GM10266 (cell line): Measurements from ENCODE around the gene CEBPE.
A peak's percentile ranks its signal among the peaks of the same experiment; 100 is the strongest.

Experiments
- DNase-seq: peaks from one replicate; pipeline ENCODE4 v3.0.0; 2012; ENCODE audit errors: extremely low spot score
- TF ChIP-seq, protein P1 (sequence below): IDR thresholded peaks from 2 replicates; pipeline ENCODE4 v1.5.1; 2012; ENCODE audit warnings: mild to moderate bottlenecking, low read depth; ENCODE audit not compliant: control insufficient read depth, insufficient read depth; ENCODE audit errors: missing control alignments

Gene CEBPE

DNA sequence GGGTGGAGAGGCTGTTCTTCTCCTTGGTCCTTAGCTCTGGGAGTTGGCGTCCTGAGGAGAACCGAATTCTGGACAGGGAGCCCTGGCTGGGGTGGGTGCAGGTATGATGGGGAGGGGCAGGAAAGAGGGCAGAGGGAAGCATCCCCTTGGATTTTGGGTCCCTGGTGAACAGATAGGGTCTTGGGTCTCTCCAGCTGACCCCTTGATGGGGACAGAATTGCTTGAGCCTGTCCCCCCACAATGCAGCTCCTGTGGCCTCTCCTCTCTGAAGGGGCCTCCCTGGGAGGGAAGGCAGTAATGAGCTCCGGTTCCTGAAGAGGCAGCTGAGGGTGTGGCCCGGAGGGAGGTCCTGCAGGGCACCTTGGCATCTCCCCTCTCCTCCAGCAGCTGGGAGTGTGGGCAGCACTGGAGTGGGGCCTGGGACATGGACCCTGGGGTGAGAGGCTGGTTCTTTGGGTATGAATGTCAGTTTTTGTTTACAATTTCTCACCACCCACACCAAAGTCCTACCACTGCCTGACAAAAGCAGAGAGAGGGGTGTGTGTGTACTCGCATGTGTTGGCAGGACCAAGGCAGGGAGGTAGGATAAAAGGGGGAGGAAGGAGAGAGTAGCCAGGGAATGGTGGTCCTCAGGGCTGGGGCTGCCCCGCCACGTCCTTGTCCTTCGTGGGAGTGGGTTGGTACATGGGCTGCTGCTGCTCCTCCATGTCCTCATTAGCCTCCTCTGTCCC, 7.7 kb upstream of the CEBPE start:
- no peak for DNase-seq
- TF ChIP-seq, protein P1, sequence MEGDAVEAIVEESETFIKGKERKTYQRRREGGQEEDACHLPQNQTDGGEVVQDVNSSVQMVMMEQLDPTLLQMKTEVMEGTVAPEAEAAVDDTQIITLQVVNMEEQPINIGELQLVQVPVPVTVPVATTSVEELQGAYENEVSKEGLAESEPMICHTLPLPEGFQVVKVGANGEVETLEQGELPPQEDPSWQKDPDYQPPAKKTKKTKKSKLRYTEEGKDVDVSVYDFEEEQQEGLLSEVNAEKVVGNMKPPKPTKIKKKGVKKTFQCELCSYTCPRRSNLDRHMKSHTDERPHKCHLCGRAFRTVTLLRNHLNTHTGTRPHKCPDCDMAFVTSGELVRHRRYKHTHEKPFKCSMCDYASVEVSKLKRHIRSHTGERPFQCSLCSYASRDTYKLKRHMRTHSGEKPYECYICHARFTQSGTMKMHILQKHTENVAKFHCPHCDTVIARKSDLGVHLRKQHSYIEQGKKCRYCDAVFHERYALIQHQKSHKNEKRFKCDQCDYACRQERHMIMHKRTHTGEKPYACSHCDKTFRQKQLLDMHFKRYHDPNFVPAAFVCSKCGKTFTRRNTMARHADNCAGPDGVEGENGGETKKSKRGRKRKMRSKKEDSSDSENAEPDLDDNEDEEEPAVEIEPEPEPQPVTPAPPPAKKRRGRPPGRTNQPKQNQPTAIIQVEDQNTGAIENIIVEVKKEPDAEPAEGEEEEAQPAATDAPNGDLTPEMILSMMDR, result no peak

DNA sequence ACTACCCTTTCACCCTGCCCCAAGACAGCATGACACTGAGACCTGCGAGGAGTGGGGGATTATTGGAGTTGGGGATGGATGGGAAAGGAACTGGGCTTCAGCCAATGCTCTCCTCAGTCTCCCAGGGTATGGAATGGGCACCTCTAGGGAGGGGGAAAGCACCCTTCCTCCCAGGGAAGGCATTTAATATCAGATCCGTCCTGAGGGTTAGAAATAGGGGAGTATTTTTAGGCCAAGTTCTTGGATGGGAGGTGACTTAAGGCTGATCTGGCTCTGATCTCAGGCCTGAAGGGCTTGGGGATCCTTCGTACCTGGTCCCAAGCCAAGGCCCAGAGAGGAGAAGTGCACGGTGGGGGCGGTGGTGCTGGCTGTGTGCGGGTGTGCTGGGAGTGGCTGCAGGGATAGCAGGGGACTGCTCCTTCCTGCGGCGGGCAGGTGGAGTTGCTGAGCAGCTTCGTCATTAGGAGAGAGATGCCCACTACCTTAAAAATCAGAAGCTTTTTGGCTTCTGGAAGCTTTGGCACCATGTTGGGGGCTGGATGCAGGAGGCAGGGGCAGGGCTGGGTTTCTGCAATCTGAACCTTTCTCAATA, 7.0 kb upstream of the CEBPE start:
- DNase-seq, result no peak
- TF ChIP-seq, protein P1, result no peak

DNA sequence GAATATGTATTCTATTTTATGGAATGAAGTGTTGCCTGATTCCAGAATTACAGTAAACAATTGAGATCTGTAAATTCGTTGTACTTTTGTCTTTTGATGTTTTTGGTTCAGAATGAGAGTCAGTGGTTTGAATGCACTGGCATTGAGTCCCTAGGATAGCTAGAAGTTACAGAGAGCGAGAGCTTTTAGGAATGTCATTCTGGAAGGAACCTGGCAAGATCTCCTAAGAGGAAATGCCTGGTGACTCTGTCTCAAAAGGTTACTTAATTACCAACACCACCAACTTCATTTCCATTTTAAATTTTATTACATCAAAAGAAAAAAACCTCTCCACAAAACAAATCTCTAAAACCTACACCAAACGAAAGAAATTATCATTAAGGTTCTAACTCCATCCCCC, 6.0 kb upstream of the CEBPE start:
- TF ChIP-seq, protein P1, result no peak
- no peak for DNase-seq

GRCh38 chr14:23124337-23124954, 5.4 kb upstream of the CEBPE start:
- DNase-seq, result no peak
- TF ChIP-seq, protein P1, result no peak

- DNase-seq, result no peak
- TF ChIP-seq, protein P1, result no peak
These were observed 4.4 kb upstream of the CEBPE start for GRCh38 chr14:23123419-23123818.

DNA sequence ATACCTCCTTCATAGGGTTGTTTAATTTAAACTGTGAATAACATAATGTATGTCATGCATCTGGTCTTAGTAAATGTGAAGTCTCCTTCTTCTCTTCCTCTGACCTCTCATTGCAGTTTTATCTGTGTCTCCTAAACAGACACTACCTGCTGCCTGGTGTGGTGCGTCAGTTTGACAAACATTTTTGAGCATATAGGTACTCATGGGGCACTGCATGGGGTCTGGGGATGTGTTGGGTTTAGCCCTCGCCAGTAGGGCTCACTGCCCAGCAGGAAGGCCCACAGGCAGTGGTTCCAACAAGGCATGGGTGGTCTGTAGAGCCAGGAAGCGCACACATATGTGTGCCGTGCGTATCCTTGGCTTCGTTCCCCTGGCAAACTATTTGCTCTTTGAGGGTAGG, 3.0 kb upstream of the CEBPE start:
- DNase-seq, result no peak
- TF ChIP-seq, protein P1, result no peak

DNA sequence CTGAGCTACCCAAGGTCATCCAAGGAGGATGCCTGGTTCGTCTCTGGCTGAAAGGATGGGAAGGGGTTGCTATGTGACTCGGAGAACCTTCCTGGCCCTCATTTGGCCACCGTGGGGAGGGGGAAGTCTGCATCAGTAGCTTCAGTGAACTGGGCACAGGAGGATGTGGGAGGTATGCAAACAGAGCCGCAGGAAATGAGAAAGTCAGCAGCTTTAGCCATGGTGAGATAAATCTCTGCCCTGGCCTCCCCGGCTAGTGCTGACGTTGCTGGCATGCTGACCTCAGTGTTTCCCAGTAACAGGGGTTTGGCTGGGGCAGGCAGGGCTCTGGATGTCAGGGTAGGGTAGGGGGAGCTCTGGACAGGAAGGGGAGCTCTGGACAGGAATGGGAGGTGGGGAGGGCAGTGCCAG, 2.3 kb upstream of the CEBPE start:
- DNase-seq, result peak; percentile 48
- TF ChIP-seq, protein P1, result no peak
